ENCODE data around the gene SPOCK2. TPM values are rescaled to one million over a fixed set of nuclear protein-coding genes. Genes with fewer than 3 reads are reported as not detected.

SPOCK2 gene
- total RNA-seq, 2 experiments from 2014 or later: 0.76 to 7.5 TPM

GRCh38 chr10:72024596-72024995 is 63.8 kb downstream of the SPOCK2 start:
- BruUV-seq (replicated peaks): no TSS peak
- H2AFZ ChIP-seq (ENCODE audit: low read length): no peak overlapping the region
- no peaks in the 10 kb centered on the region for H3K9me3 ChIP-seq (ENCODE audit: low read length)
- no peaks in the 10 kb centered on the region for H3K79me2 ChIP-seq (ENCODE audit: insufficient read depth, low read depth, low read length)
- POLR2A ChIA-PET: no interaction called here
- no peak overlapping the region for H3K4me3 ChIP-seq (ENCODE audit: low read depth, low read length, poor library complexity, severe bottlenecking)
- DNase-seq (ENCODE audit: low spot score): no peak
- H3K9me2 ChIP-seq (ENCODE audit: insufficient read depth, low read length): no peaks in the 10 kb centered on the region
- no peak overlapping the region for H3K27ac ChIP-seq (ENCODE audit: low read depth, low read length, poor library complexity, severe bottlenecking)
- H3K36me3 ChIP-seq (ENCODE audit: insufficient read depth, low read length): no peaks in the 10 kb centered on the region
- TF ChIP-seq EZH2phosphoT487 (IDR thresholded peaks at IDR 0.05; ENCODE audit: borderline replicate concordance, low read depth, low read length): no peak
- TF ChIP-seq, protein P1, sequence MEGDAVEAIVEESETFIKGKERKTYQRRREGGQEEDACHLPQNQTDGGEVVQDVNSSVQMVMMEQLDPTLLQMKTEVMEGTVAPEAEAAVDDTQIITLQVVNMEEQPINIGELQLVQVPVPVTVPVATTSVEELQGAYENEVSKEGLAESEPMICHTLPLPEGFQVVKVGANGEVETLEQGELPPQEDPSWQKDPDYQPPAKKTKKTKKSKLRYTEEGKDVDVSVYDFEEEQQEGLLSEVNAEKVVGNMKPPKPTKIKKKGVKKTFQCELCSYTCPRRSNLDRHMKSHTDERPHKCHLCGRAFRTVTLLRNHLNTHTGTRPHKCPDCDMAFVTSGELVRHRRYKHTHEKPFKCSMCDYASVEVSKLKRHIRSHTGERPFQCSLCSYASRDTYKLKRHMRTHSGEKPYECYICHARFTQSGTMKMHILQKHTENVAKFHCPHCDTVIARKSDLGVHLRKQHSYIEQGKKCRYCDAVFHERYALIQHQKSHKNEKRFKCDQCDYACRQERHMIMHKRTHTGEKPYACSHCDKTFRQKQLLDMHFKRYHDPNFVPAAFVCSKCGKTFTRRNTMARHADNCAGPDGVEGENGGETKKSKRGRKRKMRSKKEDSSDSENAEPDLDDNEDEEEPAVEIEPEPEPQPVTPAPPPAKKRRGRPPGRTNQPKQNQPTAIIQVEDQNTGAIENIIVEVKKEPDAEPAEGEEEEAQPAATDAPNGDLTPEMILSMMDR (conservative IDR thresholded peaks at IDR 0.05; ENCODE audit: low read length): no peak
- intact Hi-C loops (cut with micrococcal nuclease; ENCODE audit: unreplicated experiment): no loop called here
- H3K4me2 ChIP-seq (ENCODE audit: low read length): no peak overlapping the region
- CTCF ChIA-PET (ENCODE audit: unreplicated experiment): no interaction called here
- H3K4me1 ChIP-seq (ENCODE audit: insufficient read depth, low read length, poor library complexity, severe bottlenecking): no peaks in the 10 kb centered on the region
- H4K20me1 ChIP-seq (ENCODE audit: insufficient read depth, low read length): no peaks in the 10 kb centered on the region

GRCh38 chr10:72022228-72022627 is 66.1 kb downstream of the SPOCK2 start:
- CTCF ChIA-PET (ENCODE audit: unreplicated experiment): no interaction called here
- Histone ChIP-seq H3K27ac (ENCODE audit: low read depth, low read length, poor library complexity, severe bottlenecking) (no peak overlapping the region), H3K9me2 (ENCODE audit: insufficient read depth, low read length) (no peaks in the 10 kb centered on the region), H4K20me1 (ENCODE audit: insufficient read depth, low read length) (no peaks in the 10 kb centered on the region), H3K9me3 (ENCODE audit: low read length) (no peaks in the 10 kb centered on the region), H3K4me1 (ENCODE audit: insufficient read depth, low read length, poor library complexity, severe bottlenecking) (no peaks in the 10 kb centered on the region), H2AFZ (ENCODE audit: low read length) (no peak overlapping the region), H3K4me3 (ENCODE audit: low read depth, low read length, poor library complexity, severe bottlenecking) (no peak overlapping the region), H3K79me2 (ENCODE audit: insufficient read depth, low read depth, low read length) (no peaks in the 10 kb centered on the region), H3K36me3 (ENCODE audit: insufficient read depth, low read length) (no peaks in the 10 kb centered on the region), H3K4me2 (ENCODE audit: low read length) (no peak overlapping the region)
- no peak for DNase-seq (ENCODE audit: low spot score)
- POLR2A ChIA-PET: no interaction called here
- intact Hi-C loops (cut with micrococcal nuclease; ENCODE audit: unreplicated experiment): no loop called here
- TF ChIP-seq, protein P1 (conservative IDR thresholded peaks at IDR 0.05; ENCODE audit: low read length): no peak
- no peak for TF ChIP-seq EZH2phosphoT487 (IDR thresholded peaks at IDR 0.05; ENCODE audit: borderline replicate concordance, low read depth, low read length)
- no TSS peak for BruUV-seq (replicated peaks)

- TF ChIP-seq EZH2phosphoT487 (IDR thresholded peaks at IDR 0.05; ENCODE audit: borderline replicate concordance, low read depth, low read length): no peak
- TF ChIP-seq, protein P1 (conservative IDR thresholded peaks at IDR 0.05; ENCODE audit: low read length): no peak
- no peaks in the 10 kb centered on the region for H3K9me2 ChIP-seq (ENCODE audit: insufficient read depth, low read length)
- no peak for DNase-seq (ENCODE audit: low spot score)
- BruUV-seq (replicated peaks): no TSS peak
- no peaks in the 10 kb centered on the region for H4K20me1 ChIP-seq (ENCODE audit: insufficient read depth, low read length)
- no peak overlapping the region for H2AFZ ChIP-seq (ENCODE audit: low read length)
- H3K4me3 ChIP-seq (ENCODE audit: low read depth, low read length, poor library complexity, severe bottlenecking): no peak overlapping the region
- no peaks in the 10 kb centered on the region for H3K9me3 ChIP-seq (ENCODE audit: low read length)
- no peaks in the 10 kb centered on the region for H3K79me2 ChIP-seq (ENCODE audit: insufficient read depth, low read depth, low read length)
- ChIA-PET POLR2A (no interaction called here), CTCF (ENCODE audit: unreplicated experiment) (no interaction called here)
- no peak overlapping the region for H3K4me2 ChIP-seq (ENCODE audit: low read length)
- H3K27ac ChIP-seq (ENCODE audit: low read depth, low read length, poor library complexity, severe bottlenecking): no peak overlapping the region
- H3K36me3 ChIP-seq (ENCODE audit: insufficient read depth, low read length): no peaks in the 10 kb centered on the region
- intact Hi-C loops (cut with micrococcal nuclease; ENCODE audit: unreplicated experiment): no loop called here
- no peaks in the 10 kb centered on the region for H3K4me1 ChIP-seq (ENCODE audit: insufficient read depth, low read length, poor library complexity, severe bottlenecking)
Measured at GRCh38 chr10:72020914-72021809, 67.2 kb downstream of the SPOCK2 start.

Measured in OCI-LY7 (cell line).